K562 (cell line): Measurements from ENCODE around the gene PTK6. TPM values are rescaled to one million over a fixed set of nuclear protein-coding genes. Genes with fewer than 3 reads are reported as not detected.

ENCODE experiments used
- CREM ChIP-seq: IDR thresholded peaks from 2 replicates; pipeline ENCODE4 v1.6.1; 2014; ENCODE audit warnings: antibody characterized with exemption, low read depth
- E2F6 ChIP-seq, 2 experiments: IDR thresholded peaks; 2 replicates each; pipeline ENCODE4 v1.6.1; 2011; ENCODE audit warnings: borderline replicate concordance in 1 of 2, control low read depth in 1 of 2, low read depth in 1 of 2, low read length in 1 of 2, mild to moderate bottlenecking in 1 of 2, mixed read lengths in 1 of 2, moderate library complexity in 1 of 2; ENCODE audit not compliant: insufficient read depth in 1 of 2, insufficient read length in 1 of 2, poor library complexity in 1 of 2, severe bottlenecking in 1 of 2; ENCODE audit errors: extremely low read depth in 1 of 2
- GTF2E2 ChIP-seq: fragments of 200-800 bp; sonication (Bioruptor generic); IDR thresholded peaks from 2 replicates; pipeline ENCODE4 v1.6.1; 2016; ENCODE audit warnings: missing genetic modification characterization, missing compliant biosample characterization
- HINFP ChIP-seq: fragments of 450-650 bp; conservative IDR thresholded peaks from 2 replicates; pipeline ENCODE4 v1.6.1; 2016; ENCODE audit warnings: missing genetic modification characterization, low read depth, mild to moderate bottlenecking, control low read depth, missing compliant biosample characterization
- HMGN3 ChIP-seq: IDR thresholded peaks from 2 replicates; pipeline ENCODE4 v1.6.1; 2011; ENCODE audit warnings: borderline replicate concordance, low read depth, mild to moderate bottlenecking, mixed read lengths, low read length; ENCODE audit not compliant: insufficient read length; ENCODE audit errors: extremely low read depth
- MEIS2 ChIP-seq: fragments of 450-650 bp; IDR thresholded peaks from 2 replicates; pipeline ENCODE4 v1.6.1; 2014; ENCODE audit warnings: mild to moderate bottlenecking; ENCODE audit not compliant: partially characterized antibody
- RBFOX2 ChIP-seq: fragments of 200-400 bp; formaldehyde crosslinking; IDR thresholded peaks from 2 replicates; pipeline ENCODE4 v1.6.1; 2017; ENCODE audit warnings: low read depth, mild to moderate bottlenecking, low read length, moderate library complexity
- RHOXF2B ChIP-seq: fragments of 250-450 bp; sonication (Bioruptor Pico); conservative IDR thresholded peaks from 2 replicates; pipeline ENCODE4 v1.5.1; 2021
- SUPT5H ChIP-seq: fragments of 450-650 bp; IDR thresholded peaks from 2 replicates; pipeline ENCODE4 v1.6.1; 2016
- YY1 ChIP-seq, 3 experiments: IDR thresholded peaks; 2 replicates each; pipeline ENCODE4 v1.6.1; 2011; ENCODE audit warnings: low read length in 2 of 3, mild to moderate bottlenecking in 2 of 3, moderate library complexity in 2 of 3, borderline replicate concordance in 1 of 3, control low read depth in 1 of 3, low read depth in 1 of 3; ENCODE audit not compliant: insufficient read depth in 3 of 3, insufficient replicate concordance in 2 of 3, control insufficient read depth in 1 of 3, insufficient read length in 1 of 3; ENCODE audit errors: extremely low read depth in 1 of 3
- ZKSCAN3 ChIP-seq: fragments of 250-450 bp; sonication (Bioruptor Pico); IDR thresholded peaks from 2 replicates; pipeline ENCODE4 v1.4.0; 2020
- ZNF408 ChIP-seq: fragments of 250-450 bp; sonication (Bioruptor Pico); IDR thresholded peaks from 2 replicates; pipeline ENCODE4 v1.4.0; 2020; ENCODE audit warnings: low read depth, mild to moderate bottlenecking, moderate library complexity
- polyA plus RNA-seq, 8 experiments: library from polyadenylated mRNA; depleted of rRNA in 4 of 8; stranded (reverse) in 5 of 8; unstranded in 3 of 8; fragments of >200 nt; fragmentation: Nextera tagmentation in 2 of 8; fragmentation: Illumina TruSeq in 1 of 8; extraction: Ambion mirVana in 2 of 8; extraction: Trizol in 1 of 8; gene quantifications; 2 replicates each; pipeline versions ENCODE4 v1.2.1 to v1.2.3, GENCODE V29; 2011 to 2014; ENCODE audit warnings: inconsistent platforms in 1 of 8, missing spikeins in 1 of 8
- total RNA-seq, 7 experiments: library from RNA; depleted of rRNA in 6 of 7; stranded (reverse); fragments of >200 nt in 6 of 7; fragmentation: Illumina TruSeq in 2 of 7; extraction: Trizol in 2 of 7; gene quantifications; 2 replicates each; pipeline versions ENCODE4 v1.2.1 to v1.2.3, GENCODE V29; 2011 to 2021; ENCODE audit warnings: low replicate concordance in 1 of 7
- TF ChIP-seq, protein P1 (sequence below): fragments of 250-450 bp; sonication (Bioruptor Pico); IDR thresholded peaks from 2 replicates; pipeline ENCODE4 v1.9.0; 2021; ENCODE audit warnings: mild to moderate bottlenecking, inconsistent platforms
- TF ChIP-seq, protein P2 (sequence below): fragments of 250-450 bp; sonication (Bioruptor Pico); IDR thresholded peaks from 2 replicates; pipeline ENCODE4 v1.4.0; 2020
- TF ChIP-seq, protein P3 (sequence below): sonication (generic); formaldehyde crosslinking; IDR thresholded peaks from 2 replicates; pipeline ENCODE4 v1.8.0; 2022; ENCODE audit warnings: mild to moderate bottlenecking, missing genetic modification reagents

PTK6 gene
- total and polyA plus RNA-seq, 9 of the 15 experiments (the other 6 are each of a cell fraction or from before 2014, with no cell fraction given), result 0.07 TPM; not detected in 8

GRCh38 chr20:63520504-63520933 lies 16.7 kb downstream of the PTK6 start, which contains the start of gene PPDPF (continued):
- TF ChIP-seq, protein P1, sequence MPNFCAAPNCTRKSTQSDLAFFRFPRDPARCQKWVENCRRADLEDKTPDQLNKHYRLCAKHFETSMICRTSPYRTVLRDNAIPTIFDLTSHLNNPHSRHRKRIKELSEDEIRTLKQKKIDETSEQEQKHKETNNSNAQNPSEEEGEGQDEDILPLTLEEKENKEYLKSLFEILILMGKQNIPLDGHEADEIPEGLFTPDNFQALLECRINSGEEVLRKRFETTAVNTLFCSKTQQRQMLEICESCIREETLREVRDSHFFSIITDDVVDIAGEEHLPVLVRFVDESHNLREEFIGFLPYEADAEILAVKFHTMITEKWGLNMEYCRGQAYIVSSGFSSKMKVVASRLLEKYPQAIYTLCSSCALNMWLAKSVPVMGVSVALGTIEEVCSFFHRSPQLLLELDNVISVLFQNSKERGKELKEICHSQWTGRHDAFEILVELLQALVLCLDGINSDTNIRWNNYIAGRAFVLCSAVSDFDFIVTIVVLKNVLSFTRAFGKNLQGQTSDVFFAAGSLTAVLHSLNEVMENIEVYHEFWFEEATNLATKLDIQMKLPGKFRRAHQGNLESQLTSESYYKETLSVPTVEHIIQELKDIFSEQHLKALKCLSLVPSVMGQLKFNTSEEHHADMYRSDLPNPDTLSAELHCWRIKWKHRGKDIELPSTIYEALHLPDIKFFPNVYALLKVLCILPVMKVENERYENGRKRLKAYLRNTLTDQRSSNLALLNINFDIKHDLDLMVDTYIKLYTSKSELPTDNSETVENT (CRISPR knock-in tag), result peak; percentile 36; the same call in 1 of the 2 replicates
- TF ChIP-seq HMGN3 (no peak), ZNF408 (CRISPR knock-in tag) (no peak), GTF2E2 (tag) (peak; percentile 86; the same call in 1 of the 2 replicates), RHOXF2B (no peak), SUPT5H (peak; percentile 70), HINFP (tag) (peak; percentile 97), ZKSCAN3 (CRISPR knock-in tag) (no peak), MEIS2 (peak; percentile 41), E2F6 (IDR thresholded peaks at IDR 0.05; ENCODE audit: borderline replicate concordance in 1 of 2, extremely low read depth in 1 of 2, insufficient read depth in 1 of 2, insufficient read length in 1 of 2, low read depth in 1 of 2, low read length in 1 of 2, poor library complexity in 1 of 2, severe bottlenecking in 1 of 2) (peak in 1 of 2 experiments; percentile 29), YY1 (IDR thresholded peaks at IDR 0.05; ENCODE audit: borderline replicate concordance in 1 of 3, control insufficient read depth in 1 of 3, extremely low read depth in 1 of 3, insufficient read depth in 3 of 3, insufficient read length in 1 of 3, insufficient replicate concordance in 2 of 3, low read depth in 1 of 3, low read length in 2 of 3) (peak in 1 of 3 experiments; percentile 40), RBFOX2 (peak; percentile 85), CREM (peak; percentile 85)
- TF ChIP-seq, protein P2, sequence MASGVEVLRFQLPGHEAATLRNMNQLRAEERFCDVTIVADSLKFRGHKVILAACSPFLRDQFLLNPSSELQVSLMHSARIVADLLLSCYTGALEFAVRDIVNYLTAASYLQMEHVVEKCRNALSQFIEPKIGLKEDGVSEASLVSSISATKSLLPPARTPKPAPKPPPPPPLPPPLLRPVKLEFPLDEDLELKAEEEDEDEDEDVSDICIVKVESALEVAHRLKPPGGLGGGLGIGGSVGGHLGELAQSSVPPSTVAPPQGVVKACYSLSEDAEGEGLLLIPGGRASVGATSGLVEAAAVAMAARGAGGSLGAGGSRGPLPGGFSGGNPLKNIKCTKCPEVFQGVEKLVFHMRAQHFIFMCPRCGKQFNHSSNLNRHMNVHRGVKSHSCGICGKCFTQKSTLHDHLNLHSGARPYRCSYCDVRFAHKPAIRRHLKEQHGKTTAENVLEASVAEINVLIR (CRISPR knock-in tag), result 0 out of 2 replicates have a peak, but pooled peaks have one; percentile 41
- TF ChIP-seq, protein P3, sequence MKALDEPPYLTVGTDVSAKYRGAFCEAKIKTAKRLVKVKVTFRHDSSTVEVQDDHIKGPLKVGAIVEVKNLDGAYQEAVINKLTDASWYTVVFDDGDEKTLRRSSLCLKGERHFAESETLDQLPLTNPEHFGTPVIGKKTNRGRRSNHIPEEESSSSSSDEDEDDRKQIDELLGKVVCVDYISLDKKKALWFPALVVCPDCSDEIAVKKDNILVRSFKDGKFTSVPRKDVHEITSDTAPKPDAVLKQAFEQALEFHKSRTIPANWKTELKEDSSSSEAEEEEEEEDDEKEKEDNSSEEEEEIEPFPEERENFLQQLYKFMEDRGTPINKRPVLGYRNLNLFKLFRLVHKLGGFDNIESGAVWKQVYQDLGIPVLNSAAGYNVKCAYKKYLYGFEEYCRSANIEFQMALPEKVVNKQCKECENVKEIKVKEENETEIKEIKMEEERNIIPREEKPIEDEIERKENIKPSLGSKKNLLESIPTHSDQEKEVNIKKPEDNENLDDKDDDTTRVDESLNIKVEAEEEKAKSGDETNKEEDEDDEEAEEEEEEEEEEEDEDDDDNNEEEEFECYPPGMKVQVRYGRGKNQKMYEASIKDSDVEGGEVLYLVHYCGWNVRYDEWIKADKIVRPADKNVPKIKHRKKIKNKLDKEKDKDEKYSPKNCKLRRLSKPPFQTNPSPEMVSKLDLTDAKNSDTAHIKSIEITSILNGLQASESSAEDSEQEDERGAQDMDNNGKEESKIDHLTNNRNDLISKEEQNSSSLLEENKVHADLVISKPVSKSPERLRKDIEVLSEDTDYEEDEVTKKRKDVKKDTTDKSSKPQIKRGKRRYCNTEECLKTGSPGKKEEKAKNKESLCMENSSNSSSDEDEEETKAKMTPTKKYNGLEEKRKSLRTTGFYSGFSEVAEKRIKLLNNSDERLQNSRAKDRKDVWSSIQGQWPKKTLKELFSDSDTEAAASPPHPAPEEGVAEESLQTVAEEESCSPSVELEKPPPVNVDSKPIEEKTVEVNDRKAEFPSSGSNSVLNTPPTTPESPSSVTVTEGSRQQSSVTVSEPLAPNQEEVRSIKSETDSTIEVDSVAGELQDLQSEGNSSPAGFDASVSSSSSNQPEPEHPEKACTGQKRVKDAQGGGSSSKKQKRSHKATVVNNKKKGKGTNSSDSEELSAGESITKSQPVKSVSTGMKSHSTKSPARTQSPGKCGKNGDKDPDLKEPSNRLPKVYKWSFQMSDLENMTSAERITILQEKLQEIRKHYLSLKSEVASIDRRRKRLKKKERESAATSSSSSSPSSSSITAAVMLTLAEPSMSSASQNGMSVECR (CRISPR knock-in tag), result 0 out of 2 replicates have a peak, but pooled peaks have one; percentile 19
